BE2C (cell line): ENCODE results near the gene VCX2. TPM values are rescaled to one million over a fixed set of nuclear protein-coding genes. Genes with fewer than 3 reads are reported as not detected.
"Not testable (repeated sequence)": the region's sequence is repeated elsewhere in the genome, so short reads cannot be mapped to it uniquely, and the experiment has no call there.

ENCODE experiments used
- DNase-seq: peaks from one replicate; pipeline ENCODE4 v3.0.0-alpha.2; 2020
- H3K27me3 ChIP-seq: fragments of 250-450 bp; sonication (Bioruptor Pico); 2 replicates; pipeline ENCODE4 v1.5.1; 2020; ENCODE audit warnings: mild to moderate bottlenecking
- H3K36me3 ChIP-seq: fragments of 250-450 bp; sonication (Bioruptor Pico); 2 replicates; pipeline ENCODE4 v1.5.1; 2020; ENCODE audit warnings: mild to moderate bottlenecking
- H3K4me1 ChIP-seq: fragments of 250-450 bp; sonication (Bioruptor Pico); 2 replicates; pipeline ENCODE4 v1.5.1; 2020
- H3K4me3 ChIP-seq: 2 replicates; pipeline ENCODE4 v1.5.1; 2011; ENCODE audit warnings: low read depth, low read length
- H3K9me3 ChIP-seq: fragments of 250-450 bp; sonication (Bioruptor Pico); 2 replicates; pipeline ENCODE4 v1.5.1; 2020
- polyA plus RNA-seq: library from polyadenylated mRNA; unstranded; fragments of >200 nt; gene quantifications from one replicate; pipeline ENCODE4 v1.2.1, GENCODE V29; 2012; ENCODE audit warnings: low read depth, missing spikeins; ENCODE audit not compliant: insufficient read length, insufficient read depth
- TF ChIP-seq, protein P1 (sequence below): IDR thresholded peaks from 2 replicates; pipeline ENCODE4 v1.5.1; 2012; ENCODE audit warnings: mild to moderate bottlenecking, low read depth, low read length

VCX2 gene
- polyA plus RNA-seq, result not detected

GRCh38 chrX:8171169-8171568 lies at the start of gene VCX2:
Gene VCX2, minus strand, starts transcription at chrX:8171267. Its CDS starts 624 bp downstream, at chrX:8170643.
- H3K36me3 ChIP-seq, H3K27me3 ChIP-seq, H3K9me3 ChIP-seq, H3K4me1 ChIP-seq, DNase-seq, H3K4me3 ChIP-seq: not testable (repeated sequence)

DNA sequence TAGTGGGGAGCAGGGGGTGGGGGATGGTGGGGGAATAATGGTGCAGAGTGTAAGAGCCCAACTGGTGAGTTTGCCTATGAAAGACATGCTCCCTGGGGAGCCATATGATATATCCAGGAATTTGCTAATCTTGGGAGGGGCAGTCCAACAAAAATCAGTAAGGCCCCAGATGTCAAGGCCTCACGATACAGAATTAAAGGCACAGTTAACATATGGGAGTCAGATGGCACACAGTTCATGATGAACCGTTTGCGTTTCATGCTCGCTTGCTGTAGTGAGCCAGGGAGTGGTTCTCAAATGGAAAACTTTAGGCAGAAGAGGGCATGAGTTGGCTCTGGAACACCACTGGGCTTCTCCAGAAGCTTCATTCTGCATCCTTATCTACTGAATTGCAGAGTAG lies 33.9 kb upstream of the VCX2 start:
- H3K9me3 ChIP-seq, result no peaks in the 10 kb centered on the region
- H3K36me3 ChIP-seq, result no peaks in the 10 kb centered on the region
- H3K4me1 ChIP-seq, result no peaks in the 10 kb centered on the region
- no peaks in the 10 kb centered on the region for H3K27me3 ChIP-seq
- TF ChIP-seq, protein P1, sequence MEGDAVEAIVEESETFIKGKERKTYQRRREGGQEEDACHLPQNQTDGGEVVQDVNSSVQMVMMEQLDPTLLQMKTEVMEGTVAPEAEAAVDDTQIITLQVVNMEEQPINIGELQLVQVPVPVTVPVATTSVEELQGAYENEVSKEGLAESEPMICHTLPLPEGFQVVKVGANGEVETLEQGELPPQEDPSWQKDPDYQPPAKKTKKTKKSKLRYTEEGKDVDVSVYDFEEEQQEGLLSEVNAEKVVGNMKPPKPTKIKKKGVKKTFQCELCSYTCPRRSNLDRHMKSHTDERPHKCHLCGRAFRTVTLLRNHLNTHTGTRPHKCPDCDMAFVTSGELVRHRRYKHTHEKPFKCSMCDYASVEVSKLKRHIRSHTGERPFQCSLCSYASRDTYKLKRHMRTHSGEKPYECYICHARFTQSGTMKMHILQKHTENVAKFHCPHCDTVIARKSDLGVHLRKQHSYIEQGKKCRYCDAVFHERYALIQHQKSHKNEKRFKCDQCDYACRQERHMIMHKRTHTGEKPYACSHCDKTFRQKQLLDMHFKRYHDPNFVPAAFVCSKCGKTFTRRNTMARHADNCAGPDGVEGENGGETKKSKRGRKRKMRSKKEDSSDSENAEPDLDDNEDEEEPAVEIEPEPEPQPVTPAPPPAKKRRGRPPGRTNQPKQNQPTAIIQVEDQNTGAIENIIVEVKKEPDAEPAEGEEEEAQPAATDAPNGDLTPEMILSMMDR, result no peak
- DNase-seq, result no peak
- no peak overlapping the region for H3K4me3 ChIP-seq

DNA sequence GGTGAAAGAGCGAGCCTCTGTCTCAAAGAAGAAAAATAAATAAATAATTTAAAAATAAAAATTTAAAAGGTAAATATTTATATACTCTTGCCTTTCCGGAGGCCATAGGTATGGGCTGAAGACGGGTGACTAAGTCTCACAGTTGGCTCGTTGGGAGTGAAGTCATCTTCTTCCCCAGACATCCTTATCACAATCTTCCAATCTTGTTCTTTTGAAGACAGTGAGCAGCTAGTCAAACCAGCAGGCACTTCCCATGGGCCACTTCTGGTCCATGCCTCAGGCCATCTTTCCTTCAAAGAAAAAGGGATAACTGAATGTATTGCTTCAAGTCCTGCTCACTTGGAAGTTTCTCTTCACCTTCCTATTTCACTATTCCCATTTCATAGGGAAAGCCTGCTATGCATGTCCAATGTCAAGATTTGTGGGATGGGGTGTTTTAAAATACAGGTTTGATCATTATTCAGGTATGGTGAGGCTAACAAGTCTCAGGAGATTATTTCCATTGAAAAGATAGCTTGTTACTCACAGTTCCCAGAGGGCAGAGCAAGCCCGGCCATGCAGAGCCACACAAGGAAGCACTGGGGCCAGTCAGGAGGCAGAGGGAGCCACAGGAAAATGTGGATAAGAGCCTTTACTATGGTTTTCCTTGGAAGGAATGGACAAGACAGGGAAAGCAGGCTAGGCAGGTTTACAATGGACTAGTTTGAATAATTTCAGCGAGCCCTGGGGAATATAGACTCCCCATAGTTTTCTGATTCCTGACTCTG lies 33.3 kb upstream of the VCX2 start:
- Histone ChIP-seq H3K27me3 (no peaks in the 10 kb centered on the region), H3K4me1 (no peaks in the 10 kb centered on the region), H3K4me3 (no peak overlapping the region), H3K36me3 (no peaks in the 10 kb centered on the region), H3K9me3 (no peaks in the 10 kb centered on the region)
- TF ChIP-seq, protein P1, result no peak
- no peak for DNase-seq

- DNase-seq, result peak; percentile 7
- no peaks in the 10 kb centered on the region for H3K9me3 ChIP-seq
- no peaks in the 10 kb centered on the region for H3K4me1 ChIP-seq
- no peaks in the 10 kb centered on the region for H3K36me3 ChIP-seq
- no peak overlapping the region for H3K4me3 ChIP-seq
- TF ChIP-seq, protein P1, result no peak
- H3K27me3 ChIP-seq, result no peaks in the 10 kb centered on the region
These were observed 30.8 kb upstream of the VCX2 start for GRCh38 chrX:8201896-8202331.

DNA sequence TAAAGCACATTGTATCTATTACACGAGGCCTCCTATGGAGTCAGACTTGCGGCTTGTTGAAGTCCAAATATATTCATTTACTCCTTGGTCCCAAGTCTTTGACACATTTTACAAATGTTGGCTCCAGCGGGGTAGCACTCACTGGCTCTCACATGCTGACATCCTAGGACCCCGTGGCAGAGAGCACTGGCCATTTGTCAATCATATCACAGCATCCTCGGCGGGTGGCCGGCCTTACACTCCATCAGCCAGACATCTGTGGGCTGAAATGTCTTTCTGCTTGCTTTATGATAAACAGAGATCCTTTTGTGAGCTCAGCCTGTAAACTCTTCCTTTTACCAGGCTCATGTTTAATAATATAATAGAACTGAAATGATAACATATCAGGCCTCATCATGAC lies 25.7 kb upstream of the VCX2 start:
- no peaks in the 10 kb centered on the region for H3K4me1 ChIP-seq
- TF ChIP-seq, protein P1, result no peak
- no peaks in the 10 kb centered on the region for H3K9me3 ChIP-seq
- no peak for DNase-seq
- H3K4me3 ChIP-seq, result no peak overlapping the region
- no peaks in the 10 kb centered on the region for H3K27me3 ChIP-seq
- no peaks in the 10 kb centered on the region for H3K36me3 ChIP-seq

GRCh38 chrX:8194216-8194615 lies 23.1 kb upstream of the VCX2 start:
- H3K36me3 ChIP-seq, result no peaks in the 10 kb centered on the region
- H3K4me1 ChIP-seq, result no peaks in the 10 kb centered on the region
- TF ChIP-seq, protein P1, result no peak
- H3K4me3 ChIP-seq, result no peak overlapping the region
- H3K27me3 ChIP-seq, result no peaks in the 10 kb centered on the region
- no peaks in the 10 kb centered on the region for H3K9me3 ChIP-seq
- DNase-seq, result no peak
